Middle frontal gyrus (tissue), 1 donor: ENCODE data around the gene CDH11.

Experiments
- DNase-seq: peaks from one replicate; pipeline ENCODE4 v3.0.0-alpha.2; 2015; ENCODE audit warnings: low spot score; ENCODE audit errors: extremely low spot score

CDH11 gene

DNA sequence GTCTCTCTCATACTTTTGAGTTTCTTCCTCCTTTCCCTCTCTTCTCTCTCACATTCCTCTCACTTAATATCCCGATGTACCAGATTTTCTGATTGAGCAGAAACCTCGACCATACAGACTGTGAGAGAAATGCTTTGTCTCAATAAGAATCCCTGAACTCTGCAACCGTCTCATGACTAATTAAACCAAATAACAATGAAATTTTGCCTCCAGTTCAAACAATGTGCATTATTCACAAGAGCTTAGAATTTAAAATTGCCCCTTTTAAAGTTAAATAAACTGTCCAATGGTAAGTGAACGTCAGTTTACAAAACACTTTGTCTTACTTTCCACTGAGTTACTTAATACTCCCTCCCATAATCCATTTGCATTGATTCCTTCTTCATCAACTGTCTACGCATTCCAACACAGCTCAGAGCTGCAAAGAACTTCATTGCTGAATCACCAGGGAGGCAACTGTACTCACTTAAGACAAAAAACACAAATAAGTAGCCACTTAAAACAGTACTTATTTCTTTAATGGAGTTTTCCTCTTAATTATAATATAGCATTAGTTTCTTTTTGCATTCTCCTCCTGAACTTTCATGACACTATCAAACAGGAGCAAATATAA, 4.9 kb downstream of the CDH11 start:
- no peak for DNase-seq

DNA sequence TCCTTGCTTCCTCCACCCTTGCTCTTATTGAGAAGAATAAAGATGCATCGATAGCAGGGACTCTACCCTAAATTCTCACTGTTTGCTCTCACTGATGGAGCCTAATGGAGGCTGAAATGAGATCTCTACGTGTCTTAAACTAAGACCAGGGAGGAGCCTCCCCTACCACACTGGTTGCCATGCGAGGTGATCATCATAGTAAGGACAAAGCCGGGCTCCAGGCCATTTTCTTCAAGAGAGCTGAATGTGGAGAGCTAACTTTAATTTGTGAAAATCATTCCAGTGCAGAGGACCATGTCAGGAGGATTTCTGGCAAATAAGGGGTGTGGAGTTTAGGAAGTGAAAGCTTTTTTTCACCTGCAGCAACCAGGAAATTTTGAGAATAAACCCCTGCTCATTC, 5.6 kb downstream of the CDH11 start:
- DNase-seq = no peak

DNA sequence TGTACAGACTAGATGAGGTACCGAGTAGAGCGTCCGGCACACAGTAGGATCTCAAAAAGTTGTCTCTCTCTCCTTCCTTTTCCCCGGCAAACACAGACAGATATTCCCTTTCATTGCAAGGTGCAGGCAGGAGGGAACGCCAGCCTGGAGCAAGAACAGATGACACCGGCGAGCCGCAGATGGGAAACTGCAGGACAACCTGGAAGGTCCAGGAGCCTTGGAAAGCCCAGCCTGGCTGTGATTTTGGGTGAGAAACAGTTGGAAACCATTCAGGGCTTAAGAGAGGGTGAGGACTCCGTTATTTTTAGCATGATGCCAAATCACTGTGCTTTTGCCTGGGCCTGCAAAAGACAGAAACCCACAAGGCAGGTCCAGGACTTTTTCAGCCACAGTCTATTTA, 7.3 kb downstream of the CDH11 start:
- no peak for DNase-seq

DNA sequence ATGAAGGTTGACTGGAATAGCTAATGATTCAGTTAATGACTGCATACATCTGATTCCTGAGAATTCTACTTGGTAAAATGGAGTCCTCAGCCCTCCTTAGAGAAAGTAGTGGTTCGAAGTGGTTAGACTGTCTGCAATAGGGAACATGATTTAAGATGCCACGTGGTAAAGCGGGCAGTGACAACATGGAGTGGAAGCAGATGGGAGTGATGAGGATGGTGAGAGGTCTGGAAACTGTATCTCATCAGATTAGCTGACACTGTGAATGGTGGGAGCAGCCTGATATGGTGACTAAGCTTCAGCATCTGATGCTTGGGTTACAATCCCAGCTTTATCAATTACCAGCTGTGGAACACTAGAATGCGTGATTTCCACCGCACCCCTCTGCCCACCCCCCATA, 8.4 kb downstream of the CDH11 start:
- no peak for DNase-seq

DNA sequence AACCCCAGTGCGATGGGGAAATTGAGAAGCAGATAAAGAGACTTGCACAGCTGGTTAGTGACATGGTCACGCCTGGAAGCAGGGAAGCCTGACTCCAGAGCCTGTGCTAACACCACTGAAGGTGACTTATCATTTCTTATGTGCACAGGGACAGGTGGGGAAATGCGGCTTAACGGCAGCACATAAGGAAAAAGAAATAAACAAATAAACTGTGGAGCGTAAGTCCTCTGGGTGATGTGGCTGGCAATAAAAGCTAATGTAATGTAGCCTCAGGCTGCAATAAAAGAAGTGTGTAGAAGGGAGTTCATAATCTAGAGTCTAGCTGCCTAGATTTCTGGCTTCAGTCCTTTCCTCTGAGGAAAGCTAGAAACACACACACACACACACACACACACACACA, 10.6 kb downstream of the CDH11 start:
- DNase-seq = no peak

DNA sequence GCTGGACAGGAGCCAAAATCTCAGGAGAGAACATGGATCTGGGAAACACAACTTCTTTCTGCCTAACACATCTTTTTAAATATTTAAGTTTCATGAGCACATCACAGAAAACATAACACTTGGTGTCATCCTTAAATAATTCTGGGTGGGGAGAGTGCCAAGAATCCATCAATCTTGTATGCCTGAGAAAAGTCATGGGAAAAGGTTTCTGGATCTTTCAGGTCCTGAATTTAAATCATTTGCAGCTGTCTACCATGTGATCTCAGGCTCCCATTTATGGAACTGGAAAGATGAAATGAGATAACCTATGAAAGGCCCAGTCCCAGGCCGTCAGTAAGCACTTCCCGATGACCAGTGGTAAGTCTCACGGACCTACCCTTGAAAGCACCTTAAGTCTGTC, 15.1 kb downstream of the CDH11 start:
- no peak for DNase-seq

DNA sequence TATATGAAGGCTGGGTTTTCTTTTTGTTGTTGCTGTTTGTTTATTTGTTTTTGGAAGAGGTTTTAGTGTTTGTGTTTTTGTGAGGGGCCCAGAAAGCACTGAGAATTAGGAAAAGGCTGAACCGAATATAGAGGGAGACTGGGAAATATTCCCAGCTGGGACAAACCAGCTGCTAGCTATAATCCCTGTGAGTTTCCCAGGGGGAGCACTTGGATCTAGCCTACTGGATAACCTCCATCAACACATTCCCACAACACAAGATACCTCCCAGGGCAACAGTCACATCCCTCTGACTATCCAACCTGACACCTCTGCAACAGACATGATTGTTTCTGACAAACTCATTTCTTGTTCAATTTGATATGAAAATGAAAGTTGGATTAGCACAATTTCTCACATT, 16.7 kb downstream of the CDH11 start:
- no peak for DNase-seq

DNA sequence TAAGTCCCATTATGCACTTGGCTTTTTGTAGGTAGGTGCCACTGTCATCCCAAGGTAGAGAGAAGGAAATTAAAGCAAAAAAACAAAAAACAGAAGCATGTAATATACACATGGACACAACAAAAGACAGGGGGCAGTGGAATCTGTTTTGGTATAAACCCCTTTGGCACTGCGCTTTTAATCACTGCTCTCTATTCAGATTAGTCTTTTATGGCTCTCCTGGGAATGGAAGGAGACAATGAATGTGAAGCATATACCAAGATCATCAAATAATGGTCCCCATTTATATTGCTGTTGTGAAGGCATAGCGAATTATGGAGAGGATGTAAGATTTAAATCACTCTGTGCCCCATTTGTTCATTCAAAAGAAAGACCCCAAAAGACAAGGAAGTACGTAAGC, 17.4 kb downstream of the CDH11 start:
- no peak for DNase-seq

DNA sequence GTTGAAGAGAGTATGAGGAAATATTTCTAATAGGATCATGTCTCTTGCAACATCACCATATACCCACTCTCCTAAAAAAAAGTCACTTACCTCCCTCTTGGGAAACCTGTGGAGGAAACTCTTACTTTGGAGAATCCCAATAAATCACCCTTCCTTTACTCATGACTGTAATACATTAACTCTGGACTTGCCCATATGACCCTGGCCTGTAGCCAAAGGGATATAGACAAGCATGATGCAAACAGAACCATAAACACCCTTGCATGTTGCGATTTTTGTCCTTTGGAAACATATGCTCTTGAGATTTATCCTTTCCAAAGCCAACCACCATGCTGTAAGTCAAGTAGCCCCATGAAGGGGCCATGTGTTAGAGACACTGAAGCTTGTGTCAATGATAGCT, 19.5 kb downstream of the CDH11 start:
- DNase-seq = no peak

DNA sequence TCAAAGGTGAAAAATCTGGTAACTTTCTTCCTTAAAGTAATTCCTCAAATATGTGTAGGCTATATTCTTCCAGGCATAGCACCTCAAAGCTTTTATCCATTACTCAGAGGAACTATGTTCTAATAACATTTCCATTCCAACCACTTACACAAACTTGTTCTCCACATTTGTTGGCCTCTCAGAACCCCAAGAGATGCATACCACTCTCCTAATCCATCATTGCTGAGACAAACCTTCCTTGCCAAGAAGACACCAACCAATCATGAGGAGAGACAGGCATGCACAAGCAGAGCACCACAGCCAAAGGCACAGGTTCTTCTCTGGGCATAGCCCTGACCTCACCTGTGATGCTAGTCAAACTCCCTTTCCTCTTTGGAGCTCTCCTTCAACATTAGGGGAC, 20.9 kb downstream of the CDH11 start:
- no peak for DNase-seq

DNA sequence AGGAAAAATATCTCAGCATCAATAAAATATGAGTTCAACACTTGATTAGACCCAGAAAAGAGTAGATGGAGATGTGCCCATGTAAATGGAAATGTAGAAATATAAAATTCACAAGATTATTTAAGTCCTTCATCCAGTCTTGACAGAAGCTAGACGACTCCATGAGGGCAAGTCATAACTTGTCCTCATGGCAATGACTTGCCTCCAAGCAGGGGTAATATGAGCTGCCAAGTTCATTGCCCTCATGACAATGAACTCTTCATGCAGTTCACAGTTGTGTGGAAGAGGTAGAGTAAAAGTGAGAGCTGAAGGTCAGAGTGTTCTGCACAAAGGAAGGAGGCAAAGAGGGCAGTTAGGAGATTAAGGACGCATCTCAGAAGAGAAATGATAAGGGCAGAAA, 22.3 kb downstream of the CDH11 start:
- DNase-seq = no peak

DNA sequence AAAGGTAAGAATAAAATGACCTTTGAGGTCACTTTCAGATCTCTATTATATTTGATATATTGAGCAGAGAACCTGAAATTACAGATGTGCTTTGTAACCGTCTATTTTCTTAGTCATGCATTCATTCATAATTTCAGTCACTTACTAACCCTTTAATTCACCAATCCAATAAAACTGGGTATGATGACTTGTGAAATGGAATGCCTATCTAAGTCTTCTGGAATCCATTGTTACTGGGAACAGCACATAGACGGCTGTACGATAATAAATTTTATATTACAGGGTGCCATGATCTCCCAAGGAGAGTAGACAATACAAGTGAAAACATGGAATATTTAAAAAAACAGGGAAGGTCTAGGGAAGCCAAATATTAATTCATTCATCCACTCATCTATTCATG, 22.9 kb downstream of the CDH11 start:
- no peak for DNase-seq

DNA sequence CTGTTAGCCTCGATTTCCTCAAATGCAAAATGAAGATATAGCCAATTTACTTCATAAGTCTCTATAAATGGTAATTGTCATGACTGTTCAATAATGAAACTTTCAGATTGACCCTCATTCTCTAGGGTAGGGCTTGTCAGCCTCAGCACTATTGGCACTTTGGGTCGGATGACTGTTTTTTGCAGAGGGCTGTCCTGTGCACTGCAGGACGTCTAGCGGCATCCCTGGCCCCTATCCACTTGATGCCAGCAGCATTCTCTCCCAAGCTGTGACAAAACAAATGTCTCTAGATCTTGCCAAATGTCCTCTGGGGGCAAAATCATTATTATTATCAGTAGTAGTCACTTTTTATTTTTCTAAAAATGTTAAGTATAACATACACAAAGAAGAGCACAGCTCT, 24.6 kb downstream of the CDH11 start:
- DNase-seq = no peak

DNA sequence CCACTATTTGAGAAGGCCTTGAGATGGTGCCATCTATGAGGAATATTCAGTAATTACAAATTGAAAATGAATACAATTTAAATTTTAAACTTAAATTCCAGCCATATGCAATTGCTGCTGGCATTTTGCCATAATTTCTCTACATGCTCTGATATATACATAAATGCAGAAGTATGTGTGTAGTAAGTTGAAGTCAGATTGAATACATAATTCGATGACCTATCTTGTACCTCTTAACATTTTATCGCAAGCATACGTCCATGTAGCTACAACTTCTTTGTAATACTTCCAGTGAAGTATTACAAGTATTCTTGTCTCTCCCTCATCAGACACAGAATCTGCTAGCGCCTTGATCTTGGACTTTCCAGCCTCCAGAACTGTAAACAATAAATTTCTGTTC, 26.0 kb downstream of the CDH11 start:
- DNase-seq = no peak

DNA sequence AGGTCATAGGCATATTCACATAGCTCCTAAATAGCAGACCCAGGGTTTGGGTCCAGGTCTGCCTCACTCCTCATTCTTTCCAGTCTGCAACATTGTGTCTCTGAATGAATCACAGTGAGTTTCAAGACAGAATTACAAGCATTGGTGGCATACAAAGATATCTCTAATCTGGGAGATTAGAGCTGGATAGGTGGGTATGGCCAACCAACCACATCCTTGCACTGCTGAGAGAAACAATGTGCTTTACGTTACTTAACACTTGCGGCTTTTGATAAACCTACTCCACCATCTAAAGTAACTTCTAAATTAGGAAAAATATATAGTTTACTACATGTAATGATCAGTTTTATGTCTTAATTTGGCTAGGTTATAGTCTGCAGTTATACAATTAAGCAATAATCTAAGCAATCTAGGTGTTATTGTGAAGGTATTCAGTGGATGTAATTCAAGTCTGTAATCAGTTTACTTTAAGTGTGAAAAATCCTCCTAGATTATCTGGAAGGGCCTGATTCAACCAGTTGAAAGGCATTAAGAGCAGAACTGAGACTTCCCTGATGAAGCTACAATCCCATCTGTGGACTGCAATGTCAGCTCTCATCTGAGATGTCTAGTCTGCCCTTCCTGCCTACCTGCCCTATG, 26.7 kb downstream of the CDH11 start:
- no peak for DNase-seq

DNA sequence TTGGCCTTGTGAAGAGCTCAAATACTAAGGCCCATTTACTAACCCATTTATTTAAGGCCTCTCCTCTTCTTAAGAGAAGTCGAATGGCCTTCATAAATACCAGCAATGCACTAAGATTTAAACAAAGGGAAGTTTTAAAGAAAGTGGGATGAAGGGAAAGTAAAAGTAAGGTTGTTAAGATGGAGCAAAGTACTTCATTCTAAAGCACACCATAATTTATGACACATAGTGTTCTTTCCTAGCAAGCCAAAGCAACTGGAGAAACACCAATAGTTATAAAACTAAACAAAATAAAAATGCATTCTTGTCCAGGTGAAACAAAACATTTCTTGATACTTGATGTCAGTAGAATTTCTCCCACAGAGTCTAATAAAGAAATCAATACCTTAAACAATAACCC, 27.9 kb downstream of the CDH11 start:
- DNase-seq = no peak

DNA sequence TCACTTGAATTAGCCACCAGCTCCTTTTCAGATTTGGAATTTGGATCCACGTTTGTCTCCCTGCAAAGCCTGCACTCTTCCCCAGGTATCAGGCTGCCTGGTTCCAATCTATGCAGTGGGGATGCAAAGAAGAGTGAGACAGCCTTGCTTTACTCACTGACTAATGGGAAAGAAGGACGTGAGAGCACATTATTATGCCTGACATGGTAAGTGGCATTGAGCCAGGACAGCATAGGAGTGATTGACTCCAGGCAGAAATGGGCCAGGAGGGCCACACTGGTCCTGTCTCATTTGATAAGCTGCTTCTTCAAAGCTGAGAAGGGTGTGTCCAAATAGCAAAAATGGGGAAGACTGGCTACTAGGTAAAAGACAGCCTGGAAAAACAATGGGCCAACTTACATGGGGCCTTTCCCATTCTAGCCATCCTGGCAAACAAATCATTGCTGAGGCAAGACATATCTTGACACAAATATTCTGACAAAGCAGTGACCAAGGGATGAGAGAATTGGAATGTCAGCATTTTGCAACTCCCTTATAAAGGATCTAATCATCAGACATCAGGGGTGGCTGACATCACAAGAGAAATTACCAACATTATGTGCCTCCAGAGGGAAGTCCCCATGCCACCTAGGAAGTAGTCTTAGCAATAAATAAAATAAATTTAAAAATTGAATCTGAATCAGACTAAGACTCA, 38.6 kb downstream of the CDH11 start:
- no peak for DNase-seq

DNA sequence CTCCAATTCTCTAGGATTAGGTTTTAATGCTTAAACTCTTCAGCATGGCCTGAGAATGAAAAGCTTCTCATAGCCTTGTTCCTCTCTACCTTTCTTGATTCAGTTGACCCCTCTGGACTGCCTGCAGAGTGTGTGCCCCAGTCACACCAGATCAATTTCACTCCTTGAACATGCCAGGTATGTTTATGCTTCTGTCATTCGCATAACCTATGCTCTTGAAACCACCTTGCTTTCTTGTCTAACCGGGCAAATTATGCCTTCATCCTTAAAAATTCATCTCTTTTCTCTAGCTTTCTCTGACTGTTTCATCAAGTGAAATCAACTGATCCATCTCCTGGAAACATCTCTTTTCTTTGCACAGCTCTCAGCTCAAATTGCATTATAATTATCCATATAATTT, 42.3 kb downstream of the CDH11 start:
- no peak for DNase-seq

DNA sequence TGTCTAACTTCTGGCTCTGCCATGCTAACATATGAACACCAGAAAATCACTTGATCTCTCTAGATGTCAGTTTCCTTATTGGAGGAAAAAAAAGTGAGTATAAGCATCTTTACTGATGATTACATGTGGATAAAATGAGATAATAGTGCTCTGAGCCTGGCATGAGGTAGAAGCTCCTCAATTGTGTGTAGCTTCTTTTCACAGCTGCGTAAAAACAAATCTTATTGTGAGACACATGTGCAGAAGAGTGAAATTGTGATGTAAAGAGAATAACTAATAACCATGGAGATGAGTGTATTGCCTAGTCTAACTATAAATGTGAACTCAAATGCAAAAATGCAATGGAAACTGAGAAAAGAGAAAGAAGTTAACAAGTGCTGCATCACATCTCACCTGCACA, 44.7 kb downstream of the CDH11 start:
- DNase-seq = no peak

DNA sequence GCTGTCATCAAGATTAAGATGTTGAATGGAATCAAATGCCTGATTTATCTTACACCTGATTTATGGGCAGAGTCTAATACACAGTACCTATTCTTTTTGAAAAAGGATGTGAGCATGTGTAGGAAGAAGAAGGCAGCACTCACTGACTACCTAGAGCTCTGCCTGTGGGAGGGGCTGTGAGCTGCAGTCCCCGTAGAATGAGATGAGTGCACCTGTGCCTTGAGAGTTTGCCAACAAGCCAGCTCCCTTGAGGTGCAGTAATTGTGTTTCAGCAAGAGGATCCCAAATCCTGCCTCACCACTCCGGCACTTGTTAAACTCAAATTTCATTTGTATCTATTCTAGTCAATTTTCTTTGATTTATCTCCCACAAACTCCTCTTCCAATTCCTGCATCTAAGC, 46.0 kb downstream of the CDH11 start:
- no peak for DNase-seq

DNA sequence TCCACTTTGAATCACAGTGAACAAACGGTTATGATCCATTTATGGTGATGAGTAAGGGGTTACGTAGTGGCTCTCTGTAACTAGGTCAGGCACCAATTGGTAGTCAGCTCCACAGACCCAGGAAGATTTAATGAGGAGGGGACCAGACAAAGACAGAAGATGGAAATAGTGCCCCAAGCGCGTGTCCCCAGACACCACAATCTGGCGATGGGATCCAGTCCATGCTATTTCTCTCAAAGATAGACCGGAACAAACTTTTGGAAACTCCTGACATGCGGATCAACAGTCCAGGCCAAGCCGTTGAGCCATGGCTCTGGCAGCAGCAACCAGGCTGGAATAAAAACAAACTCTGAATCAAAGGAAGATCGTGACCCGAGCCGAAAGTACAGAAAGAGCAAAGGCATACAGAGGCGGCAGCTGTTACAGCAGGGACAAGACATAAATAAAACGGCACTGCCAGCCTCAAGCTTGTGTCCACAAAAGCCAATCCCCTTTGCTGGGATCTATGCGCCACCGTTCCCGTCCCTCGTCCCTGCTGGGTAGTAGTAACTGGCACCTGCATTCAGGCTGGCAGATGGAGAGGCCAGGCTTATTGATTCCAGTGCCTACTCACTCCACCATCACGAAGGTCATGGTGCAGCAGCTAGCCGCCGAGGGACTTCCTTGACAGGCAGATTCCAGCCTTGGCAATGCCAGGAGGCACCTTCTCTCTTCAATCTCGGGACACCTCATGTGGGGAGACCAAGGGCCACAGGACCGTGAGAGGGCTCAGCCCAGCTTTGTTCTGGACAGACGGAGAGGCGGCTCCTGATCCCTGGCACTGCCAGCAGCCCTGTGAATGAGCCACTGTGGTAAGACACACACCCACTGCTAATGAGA, 50.2 kb downstream of the CDH11 start:
- peak; percentile 52 for DNase-seq

DNA sequence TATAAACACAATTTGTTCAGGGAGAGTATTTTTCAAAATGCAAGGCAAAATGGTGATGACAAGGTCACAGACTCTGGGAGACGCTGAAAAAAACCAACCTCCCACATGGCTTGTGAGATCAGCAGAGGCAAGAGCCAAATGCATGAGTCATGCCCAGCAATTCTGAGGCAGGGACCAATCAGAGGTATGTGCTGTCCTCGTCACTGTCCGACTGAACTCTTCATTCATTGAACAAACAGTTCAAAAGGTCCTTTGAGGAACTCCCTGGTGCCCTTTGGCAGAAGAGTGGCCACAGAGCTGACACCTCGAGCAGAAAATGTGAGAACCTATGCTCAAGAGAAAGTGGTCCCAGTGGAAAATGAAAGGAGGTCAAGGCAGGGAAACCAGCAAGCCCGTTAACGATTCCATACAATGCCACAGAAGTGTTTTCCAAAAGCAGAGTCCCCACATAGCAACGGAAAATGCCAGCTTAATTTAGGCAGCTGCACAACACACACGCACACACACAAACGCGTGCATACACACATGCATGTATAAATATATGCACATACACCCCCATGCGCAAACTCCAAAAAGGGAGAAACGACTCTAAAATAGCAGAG, 50.9 kb downstream of the CDH11 start:
- peak; percentile 68 for DNase-seq
